ENCODE data around the gene CDK3.
"Not testable (repeated sequence)": the region's sequence is repeated elsewhere in the genome, so short reads cannot be mapped to it uniquely, and the experiment has no call there.

CDK3 gene

GRCh38 chr17:76000755-76001521 lies at the start of gene CDK3:
CDK3 (plus strand) TSS chr17:76000855; CDS start chr17:76001426, 571 bp downstream.
- DNase-seq (ENCODE audit: low read depth, low spot score) = no peak

GRCh38 chr17:75950855-75951554 lies 49.6 kb upstream of the CDK3 start:
- DNase-seq (ENCODE audit: low read depth, low spot score) = peak; percentile 55

GRCh38 chr17:75959051-75959838 lies 41.4 kb upstream of the CDK3 start:
- no peak for DNase-seq (ENCODE audit: low read depth, low spot score)

- no peak for DNase-seq (ENCODE audit: low read depth, low spot score)
Measured at GRCh38 chr17:75959839-75960511, 40.7 kb upstream of the CDK3 start.

GRCh38 chr17:75965468-75965867 lies 35.2 kb upstream of the CDK3 start:
- DNase-seq (ENCODE audit: low read depth, low spot score) = no peak

GRCh38 chr17:75969044-75969443 lies 31.6 kb upstream of the CDK3 start:
- DNase-seq (ENCODE audit: low read depth, low spot score) = not testable (repeated sequence)

- DNase-seq (ENCODE audit: low read depth, low spot score) = no peak
Measured at GRCh38 chr17:75970011-75970523, 30.6 kb upstream of the CDK3 start.

GRCh38 chr17:75970626-75971025 lies 30.0 kb upstream of the CDK3 start:
- no peak for DNase-seq (ENCODE audit: low read depth, low spot score)

- DNase-seq (ENCODE audit: low read depth, low spot score) = not testable (repeated sequence)
Measured at GRCh38 chr17:75975187-75975586, 25.5 kb upstream of the CDK3 start.

- no peak for DNase-seq (ENCODE audit: low read depth, low spot score)
Measured at GRCh38 chr17:75975757-75976174, 24.9 kb upstream of the CDK3 start.

GRCh38 chr17:75976175-75976848 lies 24.3 kb upstream of the CDK3 start:
- DNase-seq (ENCODE audit: low read depth, low spot score) = no peak

GRCh38 chr17:75978938-75979704 lies 21.5 kb upstream of the CDK3 start, which contains the start of the genes ACOX1 and TEN1:
ACOX1 (minus strand) TSS chr17:75979166; CDS start chr17:75979073, 93 bp downstream.
TEN1 (plus strand) TSS chr17:75979240; CDS start chr17:75986193, 6,953 bp downstream.
- DNase-seq (ENCODE audit: low read depth, low spot score) = peak; percentile 98

- DNase-seq (ENCODE audit: low read depth, low spot score) = no peak
Measured at GRCh38 chr17:75979705-75980187, 20.9 kb upstream of the CDK3 start.

- DNase-seq (ENCODE audit: low read depth, low spot score) = no peak
Measured at GRCh38 chr17:75980188-75981018, 20.3 kb upstream of the CDK3 start.

- no peak for DNase-seq (ENCODE audit: low read depth, low spot score)
Measured at GRCh38 chr17:75981019-75981615, 19.5 kb upstream of the CDK3 start.

- DNase-seq (ENCODE audit: low read depth, low spot score) = peak; percentile 71
Measured at GRCh38 chr17:75983501-75984181, 17.0 kb upstream of the CDK3 start.

- no peak for DNase-seq (ENCODE audit: low read depth, low spot score)
Measured at GRCh38 chr17:75985986-75986385, 14.7 kb upstream of the CDK3 start.

- no peak for DNase-seq (ENCODE audit: low read depth, low spot score)
Measured at GRCh38 chr17:75987041-75987440, 13.6 kb upstream of the CDK3 start.

Data from astrocyte of the hippocampus (primary cell).